OCI-LY7 (cell line): ENCODE measurements around the gene MOCS1.

Experiments
- EZH2phosphoT487 ChIP-seq: fragments of 200-600 bp; sonication (generic); IDR thresholded peaks from 2 replicates; pipeline ENCODE4 v1.6.1; 2018; ENCODE audit warnings: low read depth, borderline replicate concordance, mild to moderate bottlenecking, mixed run types, antibody characterized with exemption, low read length, moderate library complexity, mixed read lengths
- TF ChIP-seq, protein P1 (sequence below): fragments of 200-600 bp; sonication (generic); conservative IDR thresholded peaks from 2 replicates; pipeline ENCODE4 v1.5.1; 2014; ENCODE audit warnings: mild to moderate bottlenecking, antibody characterized with exemption, low read length, moderate library complexity, mixed read lengths

DNA sequence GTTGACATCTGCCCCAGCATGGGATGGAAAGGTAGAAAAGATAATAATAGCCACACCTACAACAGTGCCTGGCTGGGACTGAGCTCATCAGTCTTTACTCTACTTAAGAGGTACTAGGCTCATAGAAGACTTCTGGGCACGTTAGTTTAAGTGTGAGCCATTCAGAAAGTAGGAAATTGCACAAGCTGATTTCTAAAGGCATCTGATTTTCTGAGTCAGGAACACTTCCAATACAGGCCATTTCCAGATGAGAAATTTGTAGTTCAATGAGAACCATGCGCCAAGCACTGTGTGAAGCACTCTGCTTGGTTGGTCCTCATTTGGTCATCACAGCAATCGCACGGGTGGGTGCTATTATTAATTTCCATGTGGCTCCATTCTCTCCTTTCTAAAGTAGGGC, 42.3 kb downstream of the MOCS1 start:
- TF ChIP-seq, protein P1, sequence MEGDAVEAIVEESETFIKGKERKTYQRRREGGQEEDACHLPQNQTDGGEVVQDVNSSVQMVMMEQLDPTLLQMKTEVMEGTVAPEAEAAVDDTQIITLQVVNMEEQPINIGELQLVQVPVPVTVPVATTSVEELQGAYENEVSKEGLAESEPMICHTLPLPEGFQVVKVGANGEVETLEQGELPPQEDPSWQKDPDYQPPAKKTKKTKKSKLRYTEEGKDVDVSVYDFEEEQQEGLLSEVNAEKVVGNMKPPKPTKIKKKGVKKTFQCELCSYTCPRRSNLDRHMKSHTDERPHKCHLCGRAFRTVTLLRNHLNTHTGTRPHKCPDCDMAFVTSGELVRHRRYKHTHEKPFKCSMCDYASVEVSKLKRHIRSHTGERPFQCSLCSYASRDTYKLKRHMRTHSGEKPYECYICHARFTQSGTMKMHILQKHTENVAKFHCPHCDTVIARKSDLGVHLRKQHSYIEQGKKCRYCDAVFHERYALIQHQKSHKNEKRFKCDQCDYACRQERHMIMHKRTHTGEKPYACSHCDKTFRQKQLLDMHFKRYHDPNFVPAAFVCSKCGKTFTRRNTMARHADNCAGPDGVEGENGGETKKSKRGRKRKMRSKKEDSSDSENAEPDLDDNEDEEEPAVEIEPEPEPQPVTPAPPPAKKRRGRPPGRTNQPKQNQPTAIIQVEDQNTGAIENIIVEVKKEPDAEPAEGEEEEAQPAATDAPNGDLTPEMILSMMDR, result no peak
- TF ChIP-seq EZH2phosphoT487, result no peak
